CD4-positive, alpha-beta T cell treated with Interleukin-12 subunit alpha and Interleukin-12 subunit beta, for 1 hour (primary cell): Measurements from ENCODE around the gene CARNS1.
A peak's percentile ranks its signal among the peaks of the same experiment; 100 is the strongest.

Experiments used
- DNase-seq: peaks from one replicate; pipeline ENCODE4 v3.0.0-alpha.2; 2020

The CARNS1 gene

GRCh38 chr11:67468759-67469507 is 53.5 kb downstream of the CARNS1 start, which contains the start of gene TMEM134:
TMEM134 (minus strand) TSS chr11:67469251; CDS start chr11:67469192, 59 bp downstream.
- peak; percentile 93 for DNase-seq

GRCh38 chr11:67469508-67469811 is 54.0 kb downstream of the CARNS1 start:
- no peak for DNase-seq

- no peak for DNase-seq
These were observed 55.0 kb downstream of the CARNS1 start for GRCh38 chr11:67470337-67471002.

GRCh38 chr11:67472882-67473281 is 57.4 kb downstream of the CARNS1 start:
- DNase-seq = no peak
